IPS-18c (cell line): Measurements from ENCODE around the gene SOX13.

Source experiments
- H3K4me3 ChIP-seq: 2 replicates; pipeline ENCODE4 v1.7.0; 2013; ENCODE audit warnings: low read depth, mild to moderate bottlenecking, low read length, moderate library complexity; ENCODE audit not compliant: insufficient read depth
- H3K9me3 ChIP-seq: one replicate; pipeline ENCODE4 v1.6.1; 2013; ENCODE audit warnings: mild to moderate bottlenecking, low read length, moderate library complexity; ENCODE audit not compliant: control insufficient read depth, insufficient read depth

Gene SOX13

GRCh38 chr1:204112876-204113730 lies 40.2 kb downstream of the SOX13 start:
- no peaks in the 10 kb centered on the region for H3K9me3 ChIP-seq
- H3K4me3 ChIP-seq: no peak overlapping the region

- Histone ChIP-seq H3K4me3 (no peak overlapping the region), H3K9me3 (no peaks in the 10 kb centered on the region)
These were observed 41.0 kb downstream of the SOX13 start for GRCh38 chr1:204113896-204114295.

GRCh38 chr1:204114606-204115005 lies 41.7 kb downstream of the SOX13 start:
- Histone ChIP-seq H3K4me3 (no peak overlapping the region), H3K9me3 (peaks cover 2% of the 10 kb centered on the region)

- no peak overlapping the region for H3K4me3 ChIP-seq
These were observed 42.2 kb downstream of the SOX13 start for GRCh38 chr1:204115116-204115515.

GRCh38 chr1:204116539-204116938 lies 43.6 kb downstream of the SOX13 start:
- no peak overlapping the region for H3K4me3 ChIP-seq

More at GRCh38 chr1:204115116-204115515, 42.2 kb downstream of the SOX13 start:
- peaks cover 2% of the 10 kb centered on the region for H3K9me3 ChIP-seq

GRCh38 chr1:204121840-204122555 lies 49.1 kb downstream of the SOX13 start:
- H3K4me3 ChIP-seq: no peak overlapping the region
- peaks cover 2% of the 10 kb centered on the region for H3K9me3 ChIP-seq

More at GRCh38 chr1:204116539-204116938, 43.6 kb downstream of the SOX13 start:
- peaks cover 2% of the 10 kb centered on the region for H3K9me3 ChIP-seq

GRCh38 chr1:204123376-204123775 lies 50.5 kb downstream of the SOX13 start:
- Histone ChIP-seq H3K4me3 (no peak overlapping the region), H3K9me3 (peaks cover 2% of the 10 kb centered on the region)

- H3K9me3 ChIP-seq: no peaks in the 10 kb centered on the region
- no peak overlapping the region for H3K4me3 ChIP-seq
These were observed 51.7 kb downstream of the SOX13 start for GRCh38 chr1:204124639-204125038.

GRCh38 chr1:204125759-204126351 lies 52.9 kb downstream of the SOX13 start:
- Histone ChIP-seq H3K4me3 (no peak overlapping the region), H3K9me3 (no peaks in the 10 kb centered on the region)

- Histone ChIP-seq H3K9me3 (no peaks in the 10 kb centered on the region), H3K4me3 (no peak overlapping the region)
These were observed 53.5 kb downstream of the SOX13 start for GRCh38 chr1:204126386-204126785.

GRCh38 chr1:204126956-204127355 lies 54.0 kb downstream of the SOX13 start:
- H3K4me3 ChIP-seq: no peak overlapping the region
- H3K9me3 ChIP-seq: no peaks in the 10 kb centered on the region

- H3K9me3 ChIP-seq: no peaks in the 10 kb centered on the region
- H3K4me3 ChIP-seq: no peak overlapping the region
These were observed 54.8 kb downstream of the SOX13 start for GRCh38 chr1:204127597-204128242.

- H3K9me3 ChIP-seq: no peaks in the 10 kb centered on the region
- no peak overlapping the region for H3K4me3 ChIP-seq
These were observed 55.6 kb downstream of the SOX13 start for GRCh38 chr1:204128464-204128963.

- Histone ChIP-seq H3K9me3 (no peaks in the 10 kb centered on the region), H3K4me3 (peak overlapping the region; percentile 40)
These were observed 56.3 kb downstream of the SOX13 start for GRCh38 chr1:204128964-204129896.

GRCh38 chr1:204130178-204130577 lies 57.3 kb downstream of the SOX13 start:
- no peaks in the 10 kb centered on the region for H3K9me3 ChIP-seq

More at GRCh38 chr1:204130178-204130577, 57.3 kb downstream of the SOX13 start:
- H3K4me3 ChIP-seq: no peak overlapping the region
